Epithelial cell of proximal tubule (primary cell): ENCODE data around the gene MAML2. TPM values are rescaled to one million over a fixed set of nuclear protein-coding genes. Genes with fewer than 3 reads are reported as not detected.

Source experiments
- DNase-seq: peaks from one replicate; pipeline ENCODE4 v3.0.0-alpha.2; 2011; ENCODE audit warnings: low read depth
- H3K4me3 ChIP-seq: 2 replicates; pipeline ENCODE4 v1.5.1; 2011; ENCODE audit warnings: low read depth, mild to moderate bottlenecking, low read length
- CTCF ChIP-seq: conservative IDR thresholded peaks from 2 replicates; pipeline ENCODE4 v1.5.1; 2012; ENCODE audit warnings: low read depth, mild to moderate bottlenecking, low read length
- total RNA-seq: library from RNA; depleted of rRNA; stranded (reverse); fragments of >200 nt; gene quantifications from 2 replicates; pipeline ENCODE4 v1.2.3, GENCODE V29; 2015

MAML2 gene
- total RNA-seq, 1 donor from 2014 or later = 5.1 TPM

- no peak for DNase-seq
- no peak overlapping the region for H3K4me3 ChIP-seq
- TF ChIP-seq CTCF = no peak
Measured at GRCh38 chr11:96332126-96332771, 10.7 kb downstream of the MAML2 start.

DNA sequence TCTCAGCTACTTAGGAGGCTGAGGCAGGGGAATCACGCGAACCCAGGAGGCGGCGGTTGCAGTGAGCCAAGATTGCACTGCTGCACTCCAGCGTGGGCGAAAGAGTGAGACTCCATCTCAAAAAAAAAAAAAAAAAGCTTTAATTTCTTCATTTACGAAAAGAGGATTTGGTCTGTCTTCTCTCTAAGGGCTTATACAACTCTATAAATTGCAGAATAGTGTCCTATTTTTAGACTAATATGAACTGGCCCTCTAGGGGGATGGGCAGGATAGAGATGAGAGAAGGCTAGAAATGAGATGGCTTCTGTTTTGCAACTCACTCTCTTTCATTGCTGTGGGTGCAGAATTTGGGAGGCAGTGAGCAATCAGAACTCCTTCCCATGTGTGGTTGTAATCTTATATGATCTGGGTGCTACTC lies 11.3 kb downstream of the MAML2 start:
- DNase-seq = no peak
- no peak overlapping the region for H3K4me3 ChIP-seq
- TF ChIP-seq CTCF = no peak

- no peak for TF ChIP-seq CTCF
- no peak overlapping the region for H3K4me3 ChIP-seq
- DNase-seq = no peak
Measured at GRCh38 chr11:96330511-96330859, 12.5 kb downstream of the MAML2 start.

- DNase-seq = no peak
- no peak for TF ChIP-seq CTCF
- no peak overlapping the region for H3K4me3 ChIP-seq
Measured at GRCh38 chr11:96329855-96330510, 13.0 kb downstream of the MAML2 start.

DNA sequence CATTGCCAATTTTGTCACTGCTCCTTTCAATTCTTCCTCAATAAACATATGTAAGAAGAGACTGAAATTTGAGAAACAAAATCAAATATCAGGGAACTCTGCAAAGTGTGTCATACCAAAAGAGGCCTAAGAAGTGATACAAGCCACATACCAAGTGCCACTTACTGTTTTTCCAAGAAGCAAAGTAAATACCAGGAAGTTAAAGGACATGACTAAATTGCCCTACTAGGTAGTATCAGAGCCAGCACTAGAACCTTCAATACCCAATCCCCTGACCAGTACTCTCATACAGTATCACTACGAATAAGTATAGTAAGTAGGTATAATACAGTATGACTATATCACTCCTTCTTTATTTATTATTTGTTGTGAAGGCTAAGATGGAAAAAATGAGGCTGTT lies 13.6 kb downstream of the MAML2 start:
- H3K4me3 ChIP-seq = no peak overlapping the region
- TF ChIP-seq CTCF = no peak
- no peak for DNase-seq

- TF ChIP-seq CTCF = no peak
- DNase-seq = no peak
- H3K4me3 ChIP-seq = no peak overlapping the region
Measured at GRCh38 chr11:96328395-96329010, 14.5 kb downstream of the MAML2 start.
